HEK293 (cell line): ENCODE data around the gene ACADL.

ENCODE experiments used
- CTCF ChIA-PET: fragments of 350-600 bp; formaldehyde crosslinking; extraction: SDS; loops from one replicate; lab custom pipeline; 2021; ENCODE audit warnings: antibody characterized with exemption; lab: Yijun Ruan, JAX
- POLR2A ChIA-PET: fragments of 300-600 bp; formaldehyde crosslinking; extraction: SDS; loops from one replicate; lab custom pipeline; 2020; ENCODE audit warnings: antibody characterized with exemption, inconsistent platforms; lab: Yijun Ruan, JAX
- H3K27ac ChIP-seq: fragments of 200-500 bp; sonication (Bioruptor generic); 2 replicates; pipeline ENCODE4 v1.5.1; 2014; ENCODE audit warnings: low read depth, low read length, control low read depth, inconsistent platforms; ENCODE audit errors: extremely low read depth
- H3K36me3 ChIP-seq, 2 experiments: fragments of 200-500 bp in 1 of 2; sonication (Bioruptor generic) in 1 of 2; 1 replicate in 1 of 2; 2 replicates in 1 of 2; pipeline ENCODE4 v1.5.1; 2014 to 2017; ENCODE audit warnings: inconsistent platforms in 2 of 2, low read length in 2 of 2; ENCODE audit not compliant: control insufficient read depth in 2 of 2, insufficient read depth in 1 of 2
- H3K4me1 ChIP-seq: fragments of 200-500 bp; sonication (Bioruptor generic); 2 replicates; pipeline ENCODE4 v1.5.1; 2014; ENCODE audit warnings: mild to moderate bottlenecking, low read length, inconsistent platforms; ENCODE audit not compliant: control insufficient read depth, insufficient read depth
- H3K4me3 ChIP-seq: 2 replicates; pipeline ENCODE4 v1.5.1; 2011; ENCODE audit warnings: low read depth, mild to moderate bottlenecking, control low read depth, low read length, moderate library complexity
- H3K9me3 ChIP-seq: fragments of 200-500 bp; sonication (Bioruptor generic); 2 replicates; pipeline ENCODE4 v1.5.1; 2014; ENCODE audit warnings: low read depth, low read length, inconsistent platforms; ENCODE audit not compliant: control insufficient read depth, insufficient read depth
- GFI1B ChIP-seq: fragments of 450-650 bp; formaldehyde crosslinking; IDR thresholded peaks from 2 replicates; pipeline ENCODE4 v1.5.1; 2016; ENCODE audit warnings: missing biosample characterization, missing genetic modification characterization
- OSR2 ChIP-seq: fragments of 450-650 bp; formaldehyde crosslinking; IDR thresholded peaks from 2 replicates; pipeline ENCODE4 v1.5.1; 2016; ENCODE audit warnings: missing biosample characterization, missing genetic modification characterization
- REPIN1 ChIP-seq: fragments of 450-650 bp; formaldehyde crosslinking; IDR thresholded peaks from 2 replicates; pipeline ENCODE4 v1.5.1; 2017; ENCODE audit warnings: missing biosample characterization, missing genetic modification characterization, low read depth
- TCF7L2 ChIP-seq: IDR thresholded peaks from 2 replicates; pipeline ENCODE4 v1.6.1; 2011; ENCODE audit warnings: low read depth, mild to moderate bottlenecking, inconsistent platforms, low read length, moderate library complexity, borderline replicate concordance
- ZBTB20 ChIP-seq: fragments of 450-650 bp; formaldehyde crosslinking; IDR thresholded peaks from 2 replicates; pipeline ENCODE4 v1.5.1; 2016; ENCODE audit warnings: missing biosample characterization, missing genetic modification characterization
- ZEB2 ChIP-seq: fragments of 450-650 bp; formaldehyde crosslinking; IDR thresholded peaks from 2 replicates; pipeline ENCODE4 v1.5.1; 2016; ENCODE audit warnings: missing biosample characterization, missing genetic modification characterization
- ZNF184 ChIP-seq: fragments of 450-650 bp; IDR thresholded peaks from 2 replicates; pipeline ENCODE4 v1.5.1; 2018; ENCODE audit warnings: missing biosample characterization, mild to moderate bottlenecking, missing genetic modification characterization
- ZNF529 ChIP-seq: fragments of 450-650 bp; formaldehyde crosslinking; IDR thresholded peaks from 2 replicates; pipeline ENCODE4 v1.5.1; 2017; ENCODE audit warnings: missing genetic modification characterization, missing biosample characterization; ENCODE audit not compliant: insufficient replicate concordance
- ZNF548 ChIP-seq: fragments of 450-650 bp; formaldehyde crosslinking; IDR thresholded peaks from 2 replicates; pipeline ENCODE4 v1.5.1; 2016; ENCODE audit warnings: missing biosample characterization, missing genetic modification characterization
- ZNF549 ChIP-seq: fragments of 450-650 bp; IDR thresholded peaks from 2 replicates; pipeline ENCODE4 v1.5.1; 2018; ENCODE audit warnings: missing biosample characterization, missing genetic modification characterization, mild to moderate bottlenecking, inconsistent platforms, moderate library complexity
- ZNF560 ChIP-seq: fragments of 450-650 bp; formaldehyde crosslinking; IDR thresholded peaks from 2 replicates; pipeline ENCODE4 v1.5.1; 2017; ENCODE audit warnings: missing biosample characterization, missing genetic modification characterization, borderline replicate concordance
- ZNF596 ChIP-seq: fragments of 450-650 bp; IDR thresholded peaks from 2 replicates; pipeline ENCODE4 v1.5.0; 2018; ENCODE audit warnings: missing biosample characterization, mild to moderate bottlenecking, missing genetic modification characterization, moderate library complexity
- ZNF621 ChIP-seq: fragments of 450-650 bp; formaldehyde crosslinking; IDR thresholded peaks from 2 replicates; pipeline ENCODE4 v1.5.1; 2017; ENCODE audit warnings: missing biosample characterization, missing genetic modification characterization
- ZNF76 ChIP-seq: fragments of 450-650 bp; formaldehyde crosslinking; IDR thresholded peaks from 2 replicates; pipeline ENCODE4; 2016; ENCODE audit warnings: low read depth, missing biosample characterization, missing genetic modification characterization, borderline replicate concordance
- ZNF791 ChIP-seq: fragments of 450-650 bp; formaldehyde crosslinking; IDR thresholded peaks from 2 replicates; pipeline ENCODE4 v1.5.1; 2016; ENCODE audit warnings: missing biosample characterization, missing genetic modification characterization
- ZNF792 ChIP-seq: fragments of 450-650 bp; formaldehyde crosslinking; IDR thresholded peaks from 2 replicates; pipeline ENCODE4 v1.5.1; 2016; ENCODE audit warnings: missing biosample characterization, missing genetic modification characterization
- TF ChIP-seq, protein P1 (sequence below): fragments of 450-650 bp; formaldehyde crosslinking; IDR thresholded peaks from 2 replicates; pipeline ENCODE4 v1.5.1; 2017; ENCODE audit warnings: missing biosample characterization, missing genetic modification characterization
- TF ChIP-seq, protein P2 (sequence below): fragments of 450-650 bp; formaldehyde crosslinking; IDR thresholded peaks from 2 replicates; pipeline ENCODE4 v1.5.1; 2016; ENCODE audit warnings: missing biosample characterization, missing genetic modification characterization
- TF ChIP-seq, protein P3 (sequence below): fragments of 450-650 bp; formaldehyde crosslinking; conservative IDR thresholded peaks from 2 replicates; pipeline ENCODE4 v1.5.1; 2016; ENCODE audit warnings: low read depth, missing biosample characterization, missing genetic modification characterization
- TF ChIP-seq, protein P4 (sequence below): fragments of 450-650 bp; formaldehyde crosslinking; IDR thresholded peaks from 2 replicates; pipeline ENCODE4 v1.5.1; 2016; ENCODE audit warnings: missing biosample characterization, missing genetic modification characterization
- TF ChIP-seq, protein P5 (sequence below): fragments of 450-650 bp; formaldehyde crosslinking; IDR thresholded peaks from 2 replicates; pipeline ENCODE4 v1.5.1; 2016; ENCODE audit warnings: missing biosample characterization, missing genetic modification characterization
- TF ChIP-seq, protein P6 (sequence below): fragments of 450-650 bp; formaldehyde crosslinking; IDR thresholded peaks from 2 replicates; pipeline ENCODE4 v1.5.1; 2016; ENCODE audit warnings: missing biosample characterization, missing genetic modification characterization

Gene ACADL

DNA sequence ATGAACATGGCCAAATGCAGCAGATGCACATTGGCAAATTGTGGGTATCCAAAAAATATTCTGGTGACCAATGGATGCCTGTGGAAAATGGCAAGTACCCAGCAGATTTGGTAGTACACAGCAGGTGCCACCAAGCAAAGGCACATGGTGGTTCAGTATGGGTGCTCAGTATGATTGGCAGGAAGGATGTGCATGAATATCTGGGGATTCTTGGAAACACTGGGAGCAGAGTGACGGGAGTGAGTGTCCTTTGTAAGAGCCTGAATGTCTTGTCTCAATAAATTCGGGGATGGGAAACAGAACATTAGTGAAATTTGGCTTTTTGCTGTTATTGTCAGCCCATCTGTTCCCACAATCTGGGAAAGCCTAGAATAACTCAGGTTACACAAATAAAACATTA lies 36.8 kb upstream of the ACADL start:
- Histone ChIP-seq H3K27ac (no peak overlapping the region), H3K9me3 (no peaks in the 10 kb centered on the region), H3K4me1 (no peaks in the 10 kb centered on the region), H3K4me3 (no peak overlapping the region), H3K36me3 (no peaks in the 10 kb centered on the region)
- ChIA-PET POLR2A (no interaction called here), CTCF (interaction anchor here (0.7 kb wide), 1 partner anchor 9 kb away, joined by 5 read pairs; no protein-coding TSS in a partner anchor)
- TF ChIP-seq ZNF529 (tag by site-specific recombination) = no peak
- no peak for TF ChIP-seq ZNF791 (tag by site-specific recombination)
- no peak for TF ChIP-seq ZNF549 (tag by site-specific recombination)
- TF ChIP-seq ZNF792 = no peak
- no peak for TF ChIP-seq ZNF184 (tag by site-specific recombination)
- no peak for TF ChIP-seq ZNF76 (tag by site-specific recombination)
- no peak for TF ChIP-seq OSR2 (tag by site-specific recombination)
- TF ChIP-seq GFI1B (tag by site-specific recombination) = no peak
- no peak for TF ChIP-seq REPIN1 (tag by site-specific recombination)
- TF ChIP-seq, protein P1, sequence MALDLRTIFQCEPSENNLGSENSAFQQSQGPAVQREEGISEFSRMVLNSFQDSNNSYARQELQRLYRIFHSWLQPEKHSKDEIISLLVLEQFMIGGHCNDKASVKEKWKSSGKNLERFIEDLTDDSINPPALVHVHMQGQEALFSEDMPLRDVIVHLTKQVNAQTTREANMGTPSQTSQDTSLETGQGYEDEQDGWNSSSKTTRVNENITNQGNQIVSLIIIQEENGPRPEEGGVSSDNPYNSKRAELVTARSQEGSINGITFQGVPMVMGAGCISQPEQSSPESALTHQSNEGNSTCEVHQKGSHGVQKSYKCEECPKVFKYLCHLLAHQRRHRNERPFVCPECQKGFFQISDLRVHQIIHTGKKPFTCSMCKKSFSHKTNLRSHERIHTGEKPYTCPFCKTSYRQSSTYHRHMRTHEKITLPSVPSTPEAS (tag by site-specific recombination) = no peak
- no peak for TF ChIP-seq ZNF621 (tag by site-specific recombination)
- TF ChIP-seq, protein P2, sequence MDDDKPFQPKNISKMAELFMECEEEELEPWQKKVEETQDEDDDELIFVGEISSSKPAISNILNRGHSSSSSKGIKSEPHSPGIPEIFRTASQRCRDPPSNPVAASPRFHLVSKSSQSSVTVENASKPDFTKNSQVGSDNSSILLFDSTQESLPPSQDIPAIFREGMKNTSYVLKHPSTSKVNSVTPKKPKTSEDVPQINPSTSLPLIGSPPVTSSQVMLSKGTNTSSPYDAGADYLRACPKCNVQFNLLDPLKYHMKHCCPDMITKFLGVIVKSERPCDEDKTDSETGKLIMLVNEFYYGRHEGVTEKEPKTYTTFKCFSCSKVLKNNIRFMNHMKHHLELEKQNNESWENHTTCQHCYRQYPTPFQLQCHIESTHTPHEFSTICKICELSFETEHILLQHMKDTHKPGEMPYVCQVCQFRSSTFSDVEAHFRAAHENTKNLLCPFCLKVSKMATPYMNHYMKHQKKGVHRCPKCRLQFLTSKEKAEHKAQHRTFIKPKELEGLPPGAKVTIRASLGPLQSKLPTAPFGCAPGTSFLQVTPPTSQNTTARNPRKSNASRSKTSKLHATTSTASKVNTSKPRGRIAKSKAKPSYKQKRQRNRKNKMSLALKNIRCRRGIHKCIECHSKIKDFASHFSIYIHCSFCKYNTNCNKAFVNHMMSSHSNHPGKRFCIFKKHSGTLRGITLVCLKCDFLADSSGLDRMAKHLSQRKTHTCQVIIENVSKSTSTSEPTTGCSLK (tag by site-specific recombination) = no peak

DNA sequence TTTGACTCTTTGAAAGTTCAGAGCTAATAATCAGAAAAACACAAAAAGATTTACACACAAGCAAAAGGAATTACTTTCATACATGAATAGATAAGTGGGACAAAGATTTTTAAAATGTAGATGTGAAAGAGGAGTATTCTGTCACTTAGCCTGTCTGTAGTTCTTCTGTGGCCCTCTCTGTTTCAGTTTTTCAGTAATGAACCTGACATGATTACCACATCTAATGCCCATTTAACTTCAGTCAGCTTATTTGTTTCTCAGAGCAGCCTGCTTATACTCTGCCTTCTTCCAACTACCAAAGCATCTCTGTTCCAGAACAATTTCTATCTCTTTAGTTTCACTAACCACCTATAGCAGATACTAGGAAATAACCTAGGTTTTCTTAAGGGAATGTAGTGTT lies 34.4 kb upstream of the ACADL start:
- ChIA-PET CTCF (interaction anchor here (0.8 kb wide), 1 partner anchor 142 kb away, joined by 3 read pairs; no protein-coding TSS in a partner anchor), POLR2A (no interaction called here)
- H3K36me3 ChIP-seq = no peaks in the 10 kb centered on the region
- no peaks in the 10 kb centered on the region for H3K4me1 ChIP-seq
- H3K4me3 ChIP-seq = no peak overlapping the region
- no peak overlapping the region for H3K27ac ChIP-seq
- H3K9me3 ChIP-seq = no peaks in the 10 kb centered on the region
- TF ChIP-seq ZNF596 (no peak), ZEB2 (no peak), ZNF560 (tag by site-specific recombination) (no peak), TCF7L2 (no peak), ZBTB20 (tag by site-specific recombination) (no peak), ZNF548 (tag by site-specific recombination) (no peak)
- TF ChIP-seq, protein P3, sequence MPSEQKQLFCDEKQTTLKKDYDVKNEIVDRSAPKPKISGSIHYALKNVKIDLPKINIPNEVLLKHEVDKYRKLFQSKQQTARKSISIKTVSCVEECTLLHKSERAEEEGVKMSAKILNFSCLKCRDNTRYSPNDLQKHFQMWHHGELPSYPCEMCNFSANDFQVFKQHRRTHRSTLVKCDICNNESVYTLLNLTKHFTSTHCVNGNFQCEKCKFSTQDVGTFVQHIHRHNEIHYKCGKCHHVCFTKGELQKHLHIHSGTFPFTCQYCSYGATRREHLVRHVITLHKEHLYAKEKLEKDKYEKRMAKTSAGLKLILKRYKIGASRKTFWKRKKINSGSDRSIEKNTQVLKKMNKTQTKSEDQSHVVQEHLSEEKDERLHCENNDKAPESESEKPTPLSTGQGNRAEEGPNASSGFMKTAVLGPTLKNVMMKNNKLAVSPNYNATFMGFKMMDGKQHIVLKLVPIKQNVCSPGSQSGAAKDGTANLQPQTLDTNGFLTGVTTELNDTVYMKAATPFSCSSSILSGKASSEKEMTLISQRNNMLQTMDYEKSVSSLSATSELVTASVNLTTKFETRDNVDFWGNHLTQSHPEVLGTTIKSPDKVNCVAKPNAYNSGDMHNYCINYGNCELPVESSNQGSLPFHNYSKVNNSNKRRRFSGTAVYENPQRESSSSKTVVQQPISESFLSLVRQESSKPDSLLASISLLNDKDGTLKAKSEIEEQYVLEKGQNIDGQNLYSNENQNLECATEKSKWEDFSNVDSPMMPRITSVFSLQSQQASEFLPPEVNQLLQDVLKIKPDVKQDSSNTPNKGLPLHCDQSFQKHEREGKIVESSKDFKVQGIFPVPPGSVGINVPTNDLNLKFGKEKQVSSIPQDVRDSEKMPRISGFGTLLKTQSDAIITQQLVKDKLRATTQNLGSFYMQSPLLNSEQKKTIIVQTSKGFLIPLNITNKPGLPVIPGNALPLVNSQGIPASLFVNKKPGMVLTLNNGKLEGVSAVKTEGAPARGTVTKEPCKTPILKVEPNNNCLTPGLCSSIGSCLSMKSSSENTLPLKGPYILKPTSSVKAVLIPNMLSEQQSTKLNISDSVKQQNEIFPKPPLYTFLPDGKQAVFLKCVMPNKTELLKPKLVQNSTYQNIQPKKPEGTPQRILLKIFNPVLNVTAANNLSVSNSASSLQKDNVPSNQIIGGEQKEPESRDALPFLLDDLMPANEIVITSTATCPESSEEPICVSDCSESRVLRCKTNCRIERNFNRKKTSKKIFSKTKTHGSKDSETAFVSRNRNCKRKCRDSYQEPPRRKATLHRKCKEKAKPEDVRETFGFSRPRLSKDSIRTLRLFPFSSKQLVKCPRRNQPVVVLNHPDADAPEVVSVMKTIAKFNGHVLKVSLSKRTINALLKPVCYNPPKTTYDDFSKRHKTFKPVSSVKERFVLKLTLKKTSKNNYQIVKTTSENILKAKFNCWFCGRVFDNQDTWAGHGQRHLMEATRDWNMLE = no peak
- TF ChIP-seq, protein P4, sequence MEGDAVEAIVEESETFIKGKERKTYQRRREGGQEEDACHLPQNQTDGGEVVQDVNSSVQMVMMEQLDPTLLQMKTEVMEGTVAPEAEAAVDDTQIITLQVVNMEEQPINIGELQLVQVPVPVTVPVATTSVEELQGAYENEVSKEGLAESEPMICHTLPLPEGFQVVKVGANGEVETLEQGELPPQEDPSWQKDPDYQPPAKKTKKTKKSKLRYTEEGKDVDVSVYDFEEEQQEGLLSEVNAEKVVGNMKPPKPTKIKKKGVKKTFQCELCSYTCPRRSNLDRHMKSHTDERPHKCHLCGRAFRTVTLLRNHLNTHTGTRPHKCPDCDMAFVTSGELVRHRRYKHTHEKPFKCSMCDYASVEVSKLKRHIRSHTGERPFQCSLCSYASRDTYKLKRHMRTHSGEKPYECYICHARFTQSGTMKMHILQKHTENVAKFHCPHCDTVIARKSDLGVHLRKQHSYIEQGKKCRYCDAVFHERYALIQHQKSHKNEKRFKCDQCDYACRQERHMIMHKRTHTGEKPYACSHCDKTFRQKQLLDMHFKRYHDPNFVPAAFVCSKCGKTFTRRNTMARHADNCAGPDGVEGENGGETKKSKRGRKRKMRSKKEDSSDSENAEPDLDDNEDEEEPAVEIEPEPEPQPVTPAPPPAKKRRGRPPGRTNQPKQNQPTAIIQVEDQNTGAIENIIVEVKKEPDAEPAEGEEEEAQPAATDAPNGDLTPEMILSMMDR (tag by site-specific recombination) = no peak
- TF ChIP-seq, protein P5, sequence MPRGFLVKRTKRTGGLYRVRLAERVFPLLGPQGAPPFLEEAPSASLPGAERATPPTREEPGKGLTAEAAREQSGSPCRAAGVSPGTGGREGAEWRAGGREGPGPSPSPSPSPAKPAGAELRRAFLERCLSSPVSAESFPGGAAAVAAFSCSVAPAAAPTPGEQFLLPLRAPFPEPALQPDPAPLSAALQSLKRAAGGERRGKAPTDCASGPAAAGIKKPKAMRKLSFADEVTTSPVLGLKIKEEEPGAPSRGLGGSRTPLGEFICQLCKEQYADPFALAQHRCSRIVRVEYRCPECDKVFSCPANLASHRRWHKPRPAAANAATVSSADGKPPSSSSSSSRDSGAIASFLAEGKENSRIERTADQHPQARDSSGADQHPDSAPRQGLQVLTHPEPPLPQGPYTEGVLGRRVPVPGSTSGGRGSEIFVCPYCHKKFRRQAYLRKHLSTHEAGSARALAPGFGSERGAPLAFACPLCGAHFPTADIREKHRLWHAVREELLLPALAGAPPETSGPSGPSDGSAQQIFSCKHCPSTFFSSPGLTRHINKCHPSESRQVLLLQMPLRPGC (tag by site-specific recombination) = no peak
- TF ChIP-seq, protein P6, sequence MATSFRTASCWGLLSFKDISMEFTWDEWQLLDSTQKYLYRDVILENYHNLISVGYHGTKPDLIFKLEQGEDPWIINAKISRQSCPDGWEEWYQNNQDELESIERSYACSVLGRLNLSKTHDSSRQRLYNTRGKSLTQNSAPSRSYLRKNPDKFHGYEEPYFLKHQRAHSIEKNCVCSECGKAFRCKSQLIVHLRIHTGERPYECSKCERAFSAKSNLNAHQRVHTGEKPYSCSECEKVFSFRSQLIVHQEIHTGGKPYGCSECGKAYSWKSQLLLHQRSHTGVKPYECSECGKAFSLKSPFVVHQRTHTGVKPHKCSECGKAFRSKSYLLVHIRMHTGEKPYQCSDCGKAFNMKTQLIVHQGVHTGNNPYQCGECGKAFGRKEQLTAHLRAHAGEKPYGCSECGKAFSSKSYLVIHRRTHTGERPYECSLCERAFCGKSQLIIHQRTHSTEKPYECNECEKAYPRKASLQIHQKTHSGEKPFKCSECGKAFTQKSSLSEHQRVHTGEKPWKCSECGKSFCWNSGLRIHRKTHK (tag by site-specific recombination) = no peak
